Measurements from ENCODE around the gene RRP1B. TPM values are rescaled to one million over a fixed set of nuclear protein-coding genes. Genes with fewer than 3 reads are reported as not detected.

Gene RRP1B
- polyA plus RNA-seq, 3 donors: 3.3 to 6.1 (median 4.5) TPM

DNA sequence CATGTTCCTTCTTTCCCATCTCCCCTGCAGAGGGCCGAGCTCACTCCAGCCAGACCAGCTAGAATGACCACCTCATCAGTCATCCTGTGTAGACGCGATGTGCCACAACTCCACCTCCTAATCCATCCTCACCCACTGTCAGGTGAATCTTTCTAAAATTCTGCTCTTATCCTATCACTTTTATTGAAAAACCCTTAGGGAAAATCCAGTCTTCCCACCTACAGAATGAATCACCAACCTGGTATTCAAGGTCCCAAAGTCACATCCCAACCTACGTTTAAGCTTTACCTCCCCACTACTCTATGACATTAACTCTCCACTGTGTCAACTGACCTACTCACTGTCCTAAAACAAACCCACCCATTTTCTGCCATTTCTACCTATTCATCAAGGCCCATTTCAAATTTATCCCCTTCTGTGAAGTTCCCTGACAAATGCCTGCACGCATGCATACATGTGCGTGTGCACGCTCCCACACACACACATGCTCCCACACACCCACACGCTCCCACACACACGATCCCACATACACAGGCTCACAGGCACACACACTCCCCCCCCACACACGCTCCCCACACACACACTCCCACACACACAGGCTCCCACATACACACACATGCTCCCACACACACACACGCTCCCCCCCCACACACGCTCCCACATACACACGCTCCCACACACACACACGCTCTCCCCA lies 27.8 kb upstream of the RRP1B start:
- Histone ChIP-seq H3K27me3 (ENCODE audit: control insufficient read depth in 2 of 2, insufficient read depth in 2 of 2, low read length in 2 of 2) (no peaks in the 10 kb centered on the region), H3K4me3 (replicated peaks in 1 of 3; ENCODE audit: low read depth in 2 of 3, low read length in 3 of 3) (no peak overlapping the region), H3K9me3 (replicated peaks in 1 of 2; ENCODE audit: control insufficient read depth in 1 of 2, insufficient read depth in 1 of 2, low read length in 2 of 2) (peaks cover 0 to 5% of the 10 kb centered on the region in 2 donors), H3K36me3 (replicated peaks in 1 of 2; ENCODE audit: control insufficient read depth in 1 of 2, insufficient read depth in 2 of 2, low read length in 2 of 2) (no peaks in the 10 kb centered on the region), H3K79me2 (ENCODE audit: insufficient read depth, low read length) (no peaks in the 10 kb centered on the region), H4K20me1 (ENCODE audit: insufficient read depth, low read length) (no peaks in the 10 kb centered on the region), H3K4me2 (replicated peaks; ENCODE audit: extremely low read depth, low read length, poor library complexity, severe bottlenecking) (no peak overlapping the region), H3K4me1 (ENCODE audit: control insufficient read depth in 1 of 2, insufficient read depth in 2 of 2, low read length in 2 of 2) (no peaks in the 10 kb centered on the region), H3K9ac (ENCODE audit: insufficient read depth, low read length, poor library complexity, severe bottlenecking) (no peak overlapping the region), H2AFZ (ENCODE audit: insufficient read depth, low read depth, low read length, poor library complexity, severe bottlenecking) (no peak overlapping the region), H3K27ac (ENCODE audit: low read depth in 1 of 2, low read length in 2 of 2) (no peak overlapping the region)
- Mint-ChIP-seq H3K36me3 (no peaks in the 10 kb centered on the region), H3K4me1 (no peaks in the 10 kb centered on the region), H3K9me3 (peaks cover 0 to 8% (median 3%) of the 10 kb centered on the region in 7 donors), H3K27me3 (ENCODE audit: low read depth in 3 of 3) (peaks cover 0 to 1% (median 1%) of the 10 kb centered on the region in 3 donors), H3K27ac (no peak overlapping the region), H3K4me3 (no peak overlapping the region)
- WGBS (ENCODE audit: insufficient coverage): over 99% methylated on average over 12 of the region's 14 CpGs
- TF ChIP-seq CTCF (IDR thresholded peaks at IDR 0.05): no peak
- no peak for DNase-seq
- intact Hi-C loops (cut with micrococcal nuclease): no loop called here

DNA sequence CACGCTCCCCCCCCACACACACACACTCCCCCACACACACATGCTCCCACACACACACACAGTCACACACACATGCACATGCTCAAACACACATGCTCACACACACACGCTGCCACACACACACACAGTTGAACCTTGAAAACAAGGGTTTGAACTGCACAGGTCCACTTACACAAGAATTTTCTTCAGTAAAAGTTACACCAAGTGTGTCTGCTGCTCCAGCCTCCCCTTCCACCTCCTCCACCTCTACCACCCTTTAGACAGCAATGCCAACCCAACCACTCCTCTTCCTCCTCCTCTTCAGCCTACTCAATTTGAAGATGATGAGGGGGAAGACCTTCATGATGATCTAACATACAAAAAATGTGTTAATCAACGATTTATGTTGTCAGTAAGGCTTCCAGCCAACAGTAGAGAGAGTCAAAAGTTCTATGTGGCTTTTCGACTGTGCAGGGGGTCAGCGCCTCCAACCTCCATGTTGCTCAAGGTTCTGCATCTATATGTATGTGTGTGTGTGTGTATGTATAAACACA lies 26.9 kb upstream of the RRP1B start:
- Mint-ChIP-seq H3K4me3 (no peak overlapping the region), H3K27ac (no peak overlapping the region), H3K36me3 (no peaks in the 10 kb centered on the region), H3K9me3 (peaks cover 0 to 8% (median 3%) of the 10 kb centered on the region in 7 donors), H3K27me3 (ENCODE audit: low read depth in 3 of 3) (peaks cover 0 to 1% (median 1%) of the 10 kb centered on the region in 3 donors), H3K4me1 (no peaks in the 10 kb centered on the region)
- Histone ChIP-seq H3K4me3 (replicated peaks in 1 of 3; ENCODE audit: low read depth in 2 of 3, low read length in 3 of 3) (no peak overlapping the region), H4K20me1 (ENCODE audit: insufficient read depth, low read length) (no peaks in the 10 kb centered on the region), H3K36me3 (replicated peaks in 1 of 2; ENCODE audit: control insufficient read depth in 1 of 2, insufficient read depth in 2 of 2, low read length in 2 of 2) (no peaks in the 10 kb centered on the region), H3K27me3 (ENCODE audit: control insufficient read depth in 2 of 2, insufficient read depth in 2 of 2, low read length in 2 of 2) (no peaks in the 10 kb centered on the region), H3K27ac (ENCODE audit: low read depth in 1 of 2, low read length in 2 of 2) (no peak overlapping the region), H3K79me2 (ENCODE audit: insufficient read depth, low read length) (no peaks in the 10 kb centered on the region), H3K4me1 (ENCODE audit: control insufficient read depth in 1 of 2, insufficient read depth in 2 of 2, low read length in 2 of 2) (peaks cover 0 to under 1% of the 10 kb centered on the region in 2 donors), H2AFZ (ENCODE audit: insufficient read depth, low read depth, low read length, poor library complexity, severe bottlenecking) (no peak overlapping the region), H3K9me3 (replicated peaks in 1 of 2; ENCODE audit: control insufficient read depth in 1 of 2, insufficient read depth in 1 of 2, low read length in 2 of 2) (peaks cover 0 to 5% of the 10 kb centered on the region in 2 donors), H3K9ac (ENCODE audit: insufficient read depth, low read length, poor library complexity, severe bottlenecking) (no peak overlapping the region), H3K4me2 (replicated peaks; ENCODE audit: extremely low read depth, low read length, poor library complexity, severe bottlenecking) (no peak overlapping the region)
- no peak for TF ChIP-seq CTCF (IDR thresholded peaks at IDR 0.05)
- intact Hi-C loops (cut with micrococcal nuclease): no loop called here
- 85% methylated on average over 1 of the region's 5 CpGs for WGBS (ENCODE audit: insufficient coverage)
- DNase-seq: no peak

Data from CD14-positive monocyte (primary cell).